Esophagus muscularis mucosa (tissue), 4 donors: Measurements from ENCODE around the gene SUN3.

Source experiments
- EP300 ChIP-seq: sonication (generic); formaldehyde crosslinking; IDR thresholded peaks from one replicate; pipeline ENCODE4 v1.6.1; 2017; ENCODE audit warnings: antibody characterized with exemption
- POLR2A ChIP-seq: fragments of 450-650 bp; IDR thresholded peaks from one replicate; pipeline ENCODE4 v1.6.1; 2017; ENCODE audit warnings: antibody characterized with exemption, moderate library complexity, mild to moderate bottlenecking, low read depth
- POLR2AphosphoS5 ChIP-seq, 2 donors: sonication (generic); formaldehyde crosslinking; IDR thresholded peaks; one replicate each; pipeline ENCODE4 v1.6.1; 2017; ENCODE audit warnings: antibody characterized with exemption in 2 of 2
- TF ChIP-seq, protein P1 (sequence below), 3 experiments: fragments of 200-600 bp in 2 of 3; fragments of 450-650 bp in 1 of 3; sonication (generic) in 2 of 3; IDR thresholded peaks; one replicate each; pipeline ENCODE4 v1.5.1; 2017 to 2019; ENCODE audit warnings: antibody characterized with exemption in 3 of 3, mild to moderate bottlenecking in 2 of 3, moderate library complexity in 1 of 3

DNA sequence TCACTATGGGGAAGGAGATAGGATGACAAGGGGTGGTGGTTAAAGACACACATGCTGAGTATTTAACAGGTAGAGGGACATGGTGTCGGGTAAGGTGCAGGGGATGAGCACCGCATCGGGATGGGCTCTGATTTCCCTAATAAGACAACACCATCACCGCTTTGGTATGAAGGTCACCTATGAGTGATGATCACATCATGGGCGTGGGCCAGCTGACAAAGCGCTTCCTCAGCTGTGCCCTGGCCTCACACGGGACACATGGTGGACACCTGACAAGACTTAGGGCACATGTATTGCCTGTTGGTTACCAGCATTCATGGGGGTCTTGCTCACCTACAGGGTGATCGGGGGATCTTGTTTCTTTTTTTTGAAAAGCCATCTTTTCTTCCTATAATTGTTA lies 19.2 kb upstream of the SUN3 start:
- TF ChIP-seq POLR2AphosphoS5 (IDR thresholded peaks at IDR 0.05) (no peak), POLR2A (no peak), EP300 (no peak)
- TF ChIP-seq, protein P1, sequence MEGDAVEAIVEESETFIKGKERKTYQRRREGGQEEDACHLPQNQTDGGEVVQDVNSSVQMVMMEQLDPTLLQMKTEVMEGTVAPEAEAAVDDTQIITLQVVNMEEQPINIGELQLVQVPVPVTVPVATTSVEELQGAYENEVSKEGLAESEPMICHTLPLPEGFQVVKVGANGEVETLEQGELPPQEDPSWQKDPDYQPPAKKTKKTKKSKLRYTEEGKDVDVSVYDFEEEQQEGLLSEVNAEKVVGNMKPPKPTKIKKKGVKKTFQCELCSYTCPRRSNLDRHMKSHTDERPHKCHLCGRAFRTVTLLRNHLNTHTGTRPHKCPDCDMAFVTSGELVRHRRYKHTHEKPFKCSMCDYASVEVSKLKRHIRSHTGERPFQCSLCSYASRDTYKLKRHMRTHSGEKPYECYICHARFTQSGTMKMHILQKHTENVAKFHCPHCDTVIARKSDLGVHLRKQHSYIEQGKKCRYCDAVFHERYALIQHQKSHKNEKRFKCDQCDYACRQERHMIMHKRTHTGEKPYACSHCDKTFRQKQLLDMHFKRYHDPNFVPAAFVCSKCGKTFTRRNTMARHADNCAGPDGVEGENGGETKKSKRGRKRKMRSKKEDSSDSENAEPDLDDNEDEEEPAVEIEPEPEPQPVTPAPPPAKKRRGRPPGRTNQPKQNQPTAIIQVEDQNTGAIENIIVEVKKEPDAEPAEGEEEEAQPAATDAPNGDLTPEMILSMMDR (IDR thresholded peaks at IDR 0.05) = no peak
